GM19468 (cell line): ENCODE measurements around the gene SLC66A1.

ENCODE experiments used
- ATAC-seq: cut with Tn5 transposase; IDR thresholded peaks from one replicate; pipeline ENCODE4 v1.9.1; 2021; ENCODE audit warnings: mild to moderate bottlenecking, moderate library complexity, moderate number of reproducible peaks; ENCODE audit not compliant: unreplicated experiment; ENCODE audit errors: extremely low read depth

SLC66A1 gene

GRCh38 chr1:19341201-19342061 lies 29.3 kb downstream of the SLC66A1 start:
- no peak for ATAC-seq

GRCh38 chr1:19342062-19342750 lies 30.1 kb downstream of the SLC66A1 start:
- no peak for ATAC-seq

- no peak for ATAC-seq
These were observed 30.9 kb downstream of the SLC66A1 start for GRCh38 chr1:19342894-19343616.

DNA sequence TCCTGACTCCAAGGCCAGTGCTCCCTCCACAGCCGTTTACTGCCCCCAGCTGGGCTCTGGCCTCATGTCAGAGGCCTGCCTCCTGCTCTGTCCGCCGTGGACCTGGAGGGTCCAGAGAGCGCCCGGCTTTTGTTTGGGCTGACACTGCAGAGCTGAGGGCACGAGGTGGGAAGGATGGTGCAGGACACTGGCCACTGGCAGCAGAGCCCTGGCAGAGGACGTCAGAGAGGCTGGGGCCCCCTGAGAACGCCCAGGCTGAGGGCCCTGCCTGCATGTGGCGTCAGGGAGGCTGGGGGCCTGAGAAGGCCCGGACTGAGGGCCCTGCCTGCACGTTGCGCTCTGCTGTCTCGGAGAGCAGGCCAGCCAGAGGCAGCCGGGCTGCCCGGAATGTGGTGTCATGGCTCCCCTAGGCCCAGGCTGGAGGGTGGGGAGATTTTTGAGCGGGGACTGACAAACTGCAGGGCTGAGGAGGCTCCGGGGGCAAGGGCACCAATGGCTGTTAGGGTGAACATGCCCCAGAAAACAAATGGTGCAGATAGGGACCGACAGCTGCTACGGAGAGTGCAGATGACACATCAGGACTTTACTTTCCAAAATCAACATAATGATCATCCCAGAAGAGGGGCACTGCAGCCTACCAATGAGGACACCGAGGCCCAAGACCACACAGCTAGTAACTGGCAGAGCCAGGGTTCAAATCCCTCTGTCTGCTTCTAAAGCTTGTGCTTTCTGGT lies 31.7 kb downstream of the SLC66A1 start:
- ATAC-seq, result no peak

- no peak for ATAC-seq
These were observed 32.3 kb downstream of the SLC66A1 start for GRCh38 chr1:19344372-19344810.

DNA sequence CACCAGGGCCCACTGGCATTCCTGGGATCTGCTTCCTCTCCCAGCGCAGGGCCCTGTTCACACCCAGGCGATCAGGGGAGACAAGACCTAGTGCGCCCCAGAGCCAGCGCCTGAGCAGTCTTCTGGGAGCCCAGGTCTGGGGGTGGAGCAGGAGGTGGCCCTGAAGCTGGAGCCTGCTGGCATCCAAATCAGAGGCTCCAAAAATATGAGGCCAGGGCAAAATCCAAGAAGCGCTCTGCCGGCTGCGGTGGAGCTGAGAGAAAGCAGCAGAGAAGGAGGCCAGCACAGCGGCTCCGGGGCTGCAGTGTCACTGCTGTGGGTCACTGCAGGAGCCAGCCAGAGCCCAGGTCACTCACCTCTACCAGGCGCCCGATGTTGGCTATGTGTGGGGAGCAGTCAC lies 32.7 kb downstream of the SLC66A1 start:
- no peak for ATAC-seq

GRCh38 chr1:19345391-19345790 lies 33.3 kb downstream of the SLC66A1 start:
- no peak for ATAC-seq

DNA sequence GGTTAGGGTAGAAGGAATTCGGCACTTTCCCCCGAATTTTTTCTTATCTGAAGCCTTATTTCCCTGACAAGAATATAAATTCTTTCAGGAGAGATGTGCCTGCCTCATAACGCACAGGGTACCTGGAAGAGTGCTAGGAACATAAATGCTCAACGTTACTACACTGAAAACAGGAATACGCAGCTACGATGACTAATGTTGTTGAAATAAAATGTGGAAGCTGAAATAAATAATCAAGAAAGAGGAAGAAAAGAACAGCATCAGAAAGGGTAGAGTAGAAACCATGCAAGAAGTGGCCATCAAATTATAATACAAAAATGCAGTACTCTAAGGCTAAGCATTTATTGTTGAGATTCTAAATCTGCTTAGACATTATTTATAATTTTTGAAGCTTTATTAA lies 33.9 kb downstream of the SLC66A1 start:
- ATAC-seq, result no peak

GRCh38 chr1:19347533-19348172 lies 35.5 kb downstream of the SLC66A1 start:
- ATAC-seq, result no peak

- ATAC-seq, result no peak
These were observed 36.5 kb downstream of the SLC66A1 start for GRCh38 chr1:19348441-19349198.

DNA sequence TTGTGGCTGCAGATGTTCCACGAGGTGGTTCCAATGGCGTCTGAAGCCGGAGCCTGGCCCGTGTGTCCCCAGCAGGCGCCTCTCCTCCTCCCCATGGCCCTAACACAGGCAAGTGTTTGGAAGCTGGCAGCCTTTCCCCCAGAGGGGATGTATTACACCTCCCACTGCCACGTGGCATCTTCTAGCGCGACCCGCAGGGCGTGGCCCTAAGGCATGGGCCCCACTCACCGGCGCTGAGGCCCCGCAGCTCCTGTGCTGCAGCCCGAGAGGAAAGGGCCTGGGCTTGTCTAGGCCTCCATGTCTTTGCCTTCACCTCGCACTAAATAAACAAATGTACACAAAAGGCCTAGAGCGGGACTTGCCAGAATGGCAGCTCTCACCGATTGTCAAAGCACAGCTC lies 37.9 kb downstream of the SLC66A1 start:
- ATAC-seq, result no peak

DNA sequence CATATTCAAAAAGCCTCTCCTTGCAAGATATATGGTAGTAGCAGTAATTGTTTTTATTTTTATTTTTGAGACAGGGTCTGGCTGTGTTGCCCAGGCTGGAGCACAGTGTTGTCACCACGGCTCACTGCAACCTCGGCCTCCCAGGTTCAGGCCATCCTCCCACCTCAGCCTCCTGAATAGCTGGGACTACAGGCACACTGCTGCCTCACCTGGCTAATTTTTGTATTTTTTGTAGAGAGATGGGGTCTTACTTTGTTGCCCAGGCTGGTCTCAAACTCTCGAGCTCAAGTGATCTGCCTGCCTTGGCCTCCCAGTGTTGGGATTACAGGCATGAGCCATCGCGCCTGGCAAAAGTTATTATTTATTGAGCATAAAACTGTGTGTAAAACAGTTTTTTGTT lies 38.4 kb downstream of the SLC66A1 start:
- no peak for ATAC-seq

- ATAC-seq, result no peak
These were observed 39.7 kb downstream of the SLC66A1 start for GRCh38 chr1:19351873-19352272.

DNA sequence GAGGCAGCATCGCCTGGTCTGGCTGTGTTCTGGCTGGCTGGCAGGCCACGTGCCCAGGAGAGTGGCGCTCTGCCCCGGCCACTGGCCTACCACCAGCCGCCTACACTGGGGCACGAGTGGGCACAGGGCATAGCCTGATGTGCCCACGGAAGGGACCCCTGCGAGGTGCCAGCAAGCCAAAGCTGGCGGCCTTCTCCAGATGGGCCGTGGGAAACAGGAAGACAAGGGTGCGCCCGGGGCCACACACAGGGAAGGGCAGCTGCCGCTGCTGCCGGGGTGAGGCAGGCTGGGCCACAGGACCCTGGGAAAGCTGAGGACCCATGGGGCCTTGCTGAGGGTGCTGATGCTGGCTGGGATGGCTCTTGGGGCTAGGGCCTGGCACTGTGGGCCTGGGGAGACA lies 40.7 kb downstream of the SLC66A1 start:
- no peak for ATAC-seq

DNA sequence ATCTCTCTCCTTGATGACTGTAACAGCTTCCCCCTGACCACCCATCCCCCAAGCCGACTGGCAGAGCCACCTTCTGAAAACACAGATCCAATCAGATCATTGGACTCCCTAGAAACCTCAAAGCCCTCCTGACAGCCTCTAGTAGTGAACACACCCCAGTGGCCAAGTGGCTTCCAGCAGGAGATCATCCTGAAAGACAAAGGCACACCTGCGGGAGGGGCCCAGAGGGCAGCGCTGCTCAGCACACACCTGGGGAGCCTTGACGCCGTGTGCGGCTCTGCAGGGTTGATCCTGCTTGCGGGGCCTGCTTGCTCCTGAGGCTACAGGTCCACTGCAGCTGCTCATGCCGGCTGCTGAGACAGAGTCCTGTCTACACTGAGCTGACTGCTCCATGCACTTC lies 41.5 kb downstream of the SLC66A1 start:
- no peak for ATAC-seq

- ATAC-seq, result no peak
These were observed 42.4 kb downstream of the SLC66A1 start for GRCh38 chr1:19354531-19354981.

DNA sequence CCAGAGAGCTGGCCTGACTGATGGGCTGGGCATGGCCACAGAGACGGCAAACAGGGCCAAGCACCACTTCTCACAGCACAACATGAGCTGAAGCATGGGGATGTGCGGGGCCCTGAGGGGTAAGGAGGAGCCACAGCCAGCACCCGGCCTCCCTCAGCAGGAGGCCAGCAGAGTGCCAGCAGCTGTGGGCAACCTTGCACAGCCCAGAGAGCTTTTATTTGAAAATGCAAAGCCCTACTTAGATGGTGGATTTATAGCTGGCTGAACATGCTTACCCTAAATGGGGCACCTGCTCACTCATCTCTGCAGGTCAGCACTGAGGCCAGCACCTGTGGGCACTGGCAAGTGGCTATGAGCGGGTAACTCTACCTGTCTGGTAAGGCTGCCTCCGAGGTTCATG lies 44.1 kb downstream of the SLC66A1 start:
- no peak for ATAC-seq

DNA sequence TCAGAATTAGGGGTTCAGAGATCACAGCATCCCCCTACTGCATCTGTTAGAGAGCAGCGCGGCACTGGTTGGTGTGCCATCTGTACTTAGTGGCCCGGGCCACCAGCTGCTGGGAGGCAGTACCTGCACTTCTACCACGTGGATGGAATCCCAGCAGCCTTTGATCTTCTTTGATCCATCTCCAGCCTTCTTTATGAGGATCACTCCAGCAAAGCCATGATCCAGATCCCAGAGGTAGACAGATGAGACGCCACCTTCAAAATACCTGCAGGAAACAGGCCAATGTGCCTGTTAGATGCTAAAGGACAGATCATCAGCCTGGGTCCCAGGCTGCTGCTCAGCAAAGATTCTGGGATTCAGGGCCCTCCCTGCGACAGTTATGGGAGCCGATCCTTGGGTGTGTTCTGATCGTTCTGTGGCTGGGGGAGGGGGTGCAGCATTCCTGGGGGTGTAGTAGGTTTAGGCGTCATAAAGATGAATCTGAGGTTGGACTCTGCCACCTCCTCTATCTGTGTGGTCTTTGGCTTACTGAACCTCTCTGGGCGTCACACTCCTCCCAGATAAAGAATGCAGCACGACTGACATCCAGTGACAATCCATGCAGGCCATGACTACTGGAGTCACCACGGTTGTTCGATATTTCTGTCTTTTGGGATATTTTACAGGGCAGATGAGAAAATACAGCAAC lies 45.3 kb downstream of the SLC66A1 start:
- no peak for ATAC-seq
